NCI-H2171 (cell line): Measurements from ENCODE around the gene IL1RL1.

ENCODE experiments used
- DNase-seq: peaks from one replicate; lab custom pipeline; 2025; lab: John Stamatoyannopoulos, UW

The IL1RL1 gene

GRCh38 chr2:102369866-102370265 lies 58.5 kb downstream of the IL1RL1 start:
- no peak for DNase-seq

GRCh38 chr2:102376052-102376591 lies 64.8 kb downstream of the IL1RL1 start:
- no peak for DNase-seq

GRCh38 chr2:102383722-102384121 lies 72.4 kb downstream of the IL1RL1 start:
- no peak for DNase-seq

GRCh38 chr2:102385522-102385921 lies 74.2 kb downstream of the IL1RL1 start:
- DNase-seq: no peak

- no peak for DNase-seq
Observed at GRCh38 chr2:102386004-102386403, 74.6 kb downstream of the IL1RL1 start.

- DNase-seq: no peak
Observed at GRCh38 chr2:102386867-102387541, 75.6 kb downstream of the IL1RL1 start.

- no peak for DNase-seq
Observed at GRCh38 chr2:102387763-102388546, 76.6 kb downstream of the IL1RL1 start.

GRCh38 chr2:102391565-102391964 lies 80.2 kb downstream of the IL1RL1 start:
- DNase-seq: no peak

- DNase-seq: no peak
Observed at GRCh38 chr2:102392096-102392495, 80.7 kb downstream of the IL1RL1 start.

- no peak for DNase-seq
Observed at GRCh38 chr2:102392942-102393341, 81.6 kb downstream of the IL1RL1 start.

GRCh38 chr2:102396012-102396411 lies 84.6 kb downstream of the IL1RL1 start:
- no peak for DNase-seq

- DNase-seq: no peak
Observed at GRCh38 chr2:102397209-102397608, 85.8 kb downstream of the IL1RL1 start.

- no peak for DNase-seq
Observed at GRCh38 chr2:102399499-102400141, 88.3 kb downstream of the IL1RL1 start.

GRCh38 chr2:102401456-102401855 lies 90.1 kb downstream of the IL1RL1 start:
- DNase-seq: no peak
